Measurements from ENCODE around the gene PANK4. TPM values are rescaled to one million over a fixed set of nuclear protein-coding genes. Genes with fewer than 3 reads are reported as not detected.

PANK4 gene
- total and polyA plus RNA-seq, 2 of the 8 experiments (the other 6 are each of a cell fraction or from before 2014, with no cell fraction given), result 20.1 to 29.7 TPM

GRCh38 chr1:2499260-2499659, 27.1 kb downstream of the PANK4 start:
- no peak overlapping the region for H4K5ac ChIP-seq (ENCODE audit: insufficient read length, low read depth, low read length)
- no peak overlapping the region for H2BK120ac ChIP-seq (replicated peaks; ENCODE audit: low read depth, low read length)
- H3K36me3 ChIP-seq (ENCODE audit: control insufficient read depth in 2 of 4, insufficient read depth in 4 of 4, low read length in 3 of 4), result no peaks in the 10 kb centered on the region
- CTCF ChIA-PET (ENCODE audit: partially characterized antibody), result no interaction called here
- whole genome bisulfite sequencing, 2 experiments (ENCODE audit: extremely low coverage in 1 of 2, insufficient coverage in 1 of 2, insufficient read length in 1 of 2, insufficient replicate concordance in 2 of 2, low coverage in 1 of 2, low lambda C conversion rate in 2 of 2, missing lambda C conversion rate in 1 of 2), result 75% methylated on average over 4 of the region's 4 CpGs; no CpG with 5 or more reads in 1 of the 2 experiments
- H2AK5ac ChIP-seq (ENCODE audit: low read depth, low read length), result no peak overlapping the region
- no peak for FAIRE-seq
- H3K79me1 ChIP-seq (ENCODE audit: low read depth, low read length), result no peaks in the 10 kb centered on the region
- H4K91ac ChIP-seq (replicated peaks; ENCODE audit: insufficient read length, low read length), result no peak overlapping the region
- no peaks in the 10 kb centered on the region for H3K23me2 ChIP-seq (ENCODE audit: low read depth, low read length)
- DNase-seq (ENCODE audit: low read depth in 1 of 2, low spot score in 2 of 2), result no peak
- H3K14ac ChIP-seq (ENCODE audit: insufficient read length), result no peak overlapping the region
- no peak overlapping the region for H3K9ac ChIP-seq (replicated peaks in 1 of 4; ENCODE audit: extremely low read depth in 1 of 4, low read depth in 3 of 4, low read length in 3 of 4)
- no peak overlapping the region for H2AFZ ChIP-seq (ENCODE audit: low read length)
- no peak overlapping the region for H3K23ac ChIP-seq (ENCODE audit: insufficient read length)
- H3K18ac ChIP-seq (ENCODE audit: extremely low read depth, low read length), result no peak overlapping the region
- H2BK15ac ChIP-seq (ENCODE audit: low read length), result no peak overlapping the region
- no peak overlapping the region for H2BK20ac ChIP-seq (ENCODE audit: low read length)
- peaks cover 0 to 8% of the 10 kb centered on the region in 2 experiments for H4K20me1 ChIP-seq (replicated peaks in 1 of 2; ENCODE audit: control insufficient read depth in 1 of 2, insufficient read depth in 2 of 2, low read length in 2 of 2)
- H3K4me1 ChIP-seq (replicated peaks in 1 of 4; ENCODE audit: control insufficient read depth in 3 of 4, insufficient read depth in 4 of 4, low read length in 3 of 4), result no peaks in the 10 kb centered on the region
- POLR2A ChIA-PET (ENCODE audit: partially characterized antibody), result no interaction called here
- TF ChIP-seq JUN (IDR thresholded peaks at IDR 0.05; ENCODE audit: low read depth, low read length), result no peak
- no peak for TF ChIP-seq JUND (IDR thresholded peaks at IDR 0.05; ENCODE audit: low read length)
- TF ChIP-seq EP300 (IDR thresholded peaks at IDR 0.05; ENCODE audit: borderline replicate concordance in 1 of 2, low read depth in 2 of 2, low read length in 2 of 2), result no peak
- TF ChIP-seq RXRA (IDR thresholded peaks at IDR 0.05; ENCODE audit: insufficient read depth, low read depth, low read length), result no peak
- no peak for TF ChIP-seq SAP30 (IDR thresholded peaks at IDR 0.05; ENCODE audit: insufficient read depth, insufficient replicate concordance, low read length)
- TF ChIP-seq SP4 (IDR thresholded peaks at IDR 0.05; ENCODE audit: low read length), result no peak
- TF ChIP-seq CEBPB (IDR thresholded peaks at IDR 0.05; ENCODE audit: low read depth, low read length), result no peak
- no peak for TF ChIP-seq POLR2A (IDR thresholded peaks at IDR 0.05; ENCODE audit: control extremely low read depth in 1 of 2, low read depth in 2 of 2, low read length in 2 of 2)
- TF ChIP-seq GTF2F1 (IDR thresholded peaks at IDR 0.05; ENCODE audit: borderline replicate concordance, low read depth, low read length), result no peak
- no peak for TF ChIP-seq E2F6 (IDR thresholded peaks at IDR 0.05)
- TF ChIP-seq SIN3A (conservative IDR thresholded peaks at IDR 0.05 in 1 of 2, IDR thresholded peaks at IDR 0.05 in 1 of 2; ENCODE audit: low read depth in 1 of 2, low read length in 2 of 2), result no peak
- no peak overlapping the region for H3K4me2 ChIP-seq (ENCODE audit: insufficient read depth in 1 of 2, low read depth in 2 of 2, low read length in 2 of 2)
- no peak overlapping the region for H2BK5ac ChIP-seq (ENCODE audit: low read depth, low read length)
- H3K27ac ChIP-seq (ENCODE audit: low read depth, low read length), result no peak overlapping the region
- H3K4ac ChIP-seq (replicated peaks; ENCODE audit: insufficient read length, low read depth, low read length), result no peak overlapping the region
- no peak overlapping the region for H3K56ac ChIP-seq (replicated peaks; ENCODE audit: insufficient read length, low read depth, low read length)
- H2BK12ac ChIP-seq (ENCODE audit: low read depth, low read length), result no peak overlapping the region
- H4K8ac ChIP-seq (ENCODE audit: extremely low read depth, insufficient read depth, low read length), result peak overlapping the region; percentile 68
- H3K9me3 ChIP-seq (ENCODE audit: insufficient read depth in 2 of 2, low read depth in 1 of 2, low read length in 1 of 2), result no peaks in the 10 kb centered on the region
- H3K4me3 ChIP-seq (ENCODE audit: extremely low read depth in 1 of 4, insufficient read depth in 2 of 4, low read depth in 3 of 4, low read length in 4 of 4), result no peak overlapping the region
- peaks cover 0 to 11% (median 3%) of the 10 kb centered on the region in 4 experiments; a peak in 3 of 7 replicates for H3K27me3 ChIP-seq (replicated peaks in 1 of 4; ENCODE audit: control insufficient read depth in 3 of 4, extremely low read depth in 1 of 4, insufficient read depth in 3 of 4, low read length in 3 of 4)
- H3K79me2 ChIP-seq (ENCODE audit: control insufficient read depth in 1 of 2, insufficient read depth in 2 of 2, low read length in 2 of 2), result no peaks in the 10 kb centered on the region

Data from H1 (cell line).